Cardiac septum (tissue), 1 donor: ENCODE data around the gene CFDP1. TPM values are rescaled to one million over a fixed set of nuclear protein-coding genes. Genes with fewer than 3 reads are reported as not detected.

Experiments
- DNase-seq: peaks from one replicate; pipeline ENCODE4 v3.0.0-alpha.2; 2020; ENCODE audit warnings: low spot score
- intact Hi-C: fragments of 100-400 bp; cut with DNase I; formaldehyde crosslinking; loops from one replicate; pipeline ENCODE4 v1.14.0; 2022
- total RNA-seq: library from RNA; stranded (reverse); fragmentation: NEBNext Ultra II Directional; extraction: Animal tissue kit (Norgen Biotek cat#: 25700); gene quantifications from one replicate; pipeline ENCODE4 v1.2.1, GENCODE V29; 2021
- donor health status: DM: no; HTN: no; CAD: no.

Gene CFDP1
- total RNA-seq, 1 donor from 2014 or later, result 24.6 TPM

DNA sequence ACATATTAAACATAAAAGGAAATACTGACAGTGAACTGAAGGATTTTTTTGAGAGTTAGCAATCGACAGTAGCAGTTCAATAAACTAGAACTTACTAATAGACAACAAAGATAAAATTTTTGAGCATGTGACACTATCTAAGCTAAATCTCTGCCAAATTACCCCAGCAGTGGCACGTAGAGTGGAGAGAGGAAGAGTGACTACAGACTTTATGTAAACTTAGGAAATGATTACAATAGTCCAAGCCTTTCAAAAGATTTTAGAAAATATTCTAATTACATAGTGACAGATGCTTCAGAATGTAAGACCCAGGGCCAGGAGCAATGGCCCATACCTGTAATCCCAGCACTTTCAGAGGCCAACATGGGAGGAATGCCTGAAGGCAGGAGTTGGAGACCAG lies 52.4 kb downstream of the CFDP1 start:
- no peak for DNase-seq
- intact Hi-C loops, result loop anchor here (5.0 kb wide), 3 partner anchors 39 to 179 kb away; no protein-coding TSS in a partner anchor

DNA sequence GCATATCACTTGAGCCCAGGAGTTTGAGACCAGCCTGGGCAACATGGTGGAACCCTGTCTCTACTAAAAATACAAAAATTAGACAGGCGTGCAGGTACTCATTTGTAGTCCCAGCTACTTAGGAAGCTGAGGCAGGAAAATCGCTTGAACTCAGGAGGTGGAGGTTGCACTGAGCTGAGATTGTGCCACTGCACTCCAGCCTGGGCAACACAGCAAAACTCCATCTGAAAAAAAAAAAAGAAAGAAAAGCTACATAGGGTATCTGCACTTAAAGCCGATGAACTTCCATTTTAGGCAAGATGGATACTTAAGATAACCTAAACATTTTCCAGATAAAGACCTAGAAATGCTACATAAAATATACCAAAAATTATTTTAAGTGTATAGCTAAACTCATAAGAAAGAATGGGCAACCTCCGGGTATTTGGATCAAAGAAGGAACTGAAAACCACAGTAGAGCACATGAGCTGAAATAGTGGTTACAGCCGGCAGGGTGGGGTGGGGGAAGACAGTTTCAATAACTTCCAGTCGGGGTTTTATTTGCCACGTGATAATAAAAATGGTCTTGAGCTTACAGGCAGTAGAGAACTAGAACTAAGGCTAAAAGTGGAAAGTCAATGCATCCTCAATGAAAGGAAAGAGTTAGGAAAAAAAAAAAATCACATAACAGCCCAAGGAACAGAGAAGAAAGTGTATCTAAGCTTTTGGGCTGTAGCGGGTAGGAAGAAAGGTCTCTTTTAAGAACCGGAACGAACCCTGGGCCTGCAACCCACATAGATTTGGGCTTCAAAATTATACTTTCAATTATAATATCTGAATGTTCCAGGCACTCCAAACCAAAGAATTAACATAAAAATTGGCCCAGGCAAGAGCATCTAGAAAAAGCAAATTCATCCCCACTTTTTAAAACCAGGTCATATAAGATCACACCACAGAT lies 53.1 kb downstream of the CFDP1 start:
- no peak for DNase-seq
- intact Hi-C loops, result loop anchor here (5.0 kb wide), 3 partner anchors 38 to 178 kb away; no protein-coding TSS in a partner anchor

DNA sequence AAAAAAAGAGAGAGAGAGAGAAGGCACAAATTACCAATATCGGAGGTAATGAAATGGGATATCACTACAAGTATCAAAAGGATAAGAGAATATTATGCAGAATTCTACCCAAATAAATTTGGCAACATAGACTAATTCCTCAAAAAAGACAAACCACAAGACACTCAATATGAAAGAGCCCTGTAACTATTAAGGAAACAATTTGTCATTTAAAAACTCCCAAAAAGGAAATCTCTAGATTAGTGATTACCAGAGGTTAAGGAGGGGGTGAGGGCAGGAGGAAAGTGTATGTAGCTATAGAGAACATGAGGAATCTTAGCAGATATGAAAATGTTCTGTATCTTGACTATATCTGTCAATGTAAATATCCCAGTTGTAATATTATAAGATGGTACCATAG lies 54.0 kb downstream of the CFDP1 start:
- intact Hi-C loops, result no loop called here
- no peak for DNase-seq

GRCh38 chr16:75378616-75379015 lies 54.7 kb downstream of the CFDP1 start:
- DNase-seq, result no peak
- intact Hi-C loops, result no loop called here

DNA sequence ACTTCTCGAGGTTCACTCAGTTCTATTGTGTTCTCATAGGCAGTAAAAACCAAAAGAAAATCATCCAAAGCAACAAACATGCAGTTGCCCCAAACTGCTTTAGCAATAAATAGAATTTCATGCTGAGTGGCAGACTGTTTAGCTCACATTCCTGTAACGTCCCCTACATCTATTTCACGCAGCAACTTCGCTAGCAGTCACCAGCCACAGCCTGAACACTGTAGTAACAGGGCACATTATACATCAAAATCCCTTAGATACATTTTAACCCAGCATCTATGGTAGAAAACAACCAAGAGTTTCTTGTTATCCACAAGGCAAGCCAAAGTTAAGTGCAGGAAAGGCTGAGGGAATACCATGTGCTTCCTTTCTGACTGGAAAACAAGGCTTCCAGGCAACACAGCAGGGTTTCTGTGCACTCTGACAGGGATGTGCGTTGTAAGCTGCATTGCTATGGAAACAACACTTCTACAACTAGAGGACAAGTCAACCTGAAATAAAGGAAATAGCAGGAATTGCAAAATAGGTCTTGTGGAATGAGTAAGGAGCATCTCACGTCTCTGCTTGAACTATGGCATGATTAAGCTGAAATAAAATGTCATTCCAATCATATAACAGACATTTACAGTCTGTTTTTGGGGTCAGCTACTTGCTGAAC lies 55.4 kb downstream of the CFDP1 start:
- no peak for DNase-seq
- intact Hi-C loops, result no loop called here

GRCh38 chr16:75376475-75377161 lies 56.7 kb downstream of the CFDP1 start:
- DNase-seq, result no peak
- intact Hi-C loops, result no loop called here

DNA sequence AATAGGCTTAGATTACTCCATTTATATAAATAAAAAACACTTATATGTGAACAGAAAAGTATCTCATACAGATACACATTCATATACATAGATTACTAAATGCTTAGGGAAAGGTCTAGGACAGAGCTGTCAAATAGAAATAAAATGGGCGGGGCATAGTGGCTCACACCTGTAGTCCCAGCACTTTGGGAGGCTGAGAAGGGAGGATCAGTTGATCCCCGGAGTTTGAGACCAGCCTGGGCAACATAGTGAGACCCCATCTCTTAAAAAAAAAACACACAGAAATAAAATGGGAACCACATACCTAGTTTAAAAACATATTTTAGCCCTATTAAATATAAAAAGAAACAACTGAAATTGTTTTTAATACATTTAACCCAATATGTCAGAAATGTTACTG lies 58.9 kb downstream of the CFDP1 start:
- intact Hi-C loops, result no loop called here
- DNase-seq, result no peak

GRCh38 chr16:75372236-75372856 lies 61.0 kb downstream of the CFDP1 start:
- DNase-seq, result no peak
- intact Hi-C loops, result no loop called here

- no peak for DNase-seq
- intact Hi-C loops, result no loop called here
These were observed 62.1 kb downstream of the CFDP1 start for GRCh38 chr16:75371171-75371570.

DNA sequence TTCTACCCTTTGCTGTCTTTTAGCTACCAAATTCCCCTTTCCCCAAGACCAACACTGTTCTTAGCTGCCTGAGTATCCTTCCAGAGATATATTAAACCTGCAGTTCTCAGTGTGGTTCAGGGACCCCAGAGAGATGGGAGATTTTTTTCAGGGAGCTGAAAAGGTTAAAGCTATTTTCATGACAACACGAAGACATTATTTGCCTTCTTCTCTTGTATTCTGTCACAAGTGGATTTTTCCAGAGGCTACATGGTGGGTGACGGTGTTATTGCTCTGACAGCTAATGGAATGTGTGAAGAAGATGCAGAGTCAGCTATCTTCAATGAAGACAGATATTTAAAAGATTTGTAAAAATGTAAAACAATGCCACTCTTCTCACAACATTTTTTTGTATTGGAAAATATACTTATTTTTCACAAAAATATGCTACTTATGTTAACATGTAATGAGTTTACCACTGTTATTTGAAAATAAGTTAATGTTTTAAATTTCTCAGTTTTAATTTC lies 69.0 kb downstream of the CFDP1 start:
- DNase-seq, result no peak
- intact Hi-C loops, result no loop called here

DNA sequence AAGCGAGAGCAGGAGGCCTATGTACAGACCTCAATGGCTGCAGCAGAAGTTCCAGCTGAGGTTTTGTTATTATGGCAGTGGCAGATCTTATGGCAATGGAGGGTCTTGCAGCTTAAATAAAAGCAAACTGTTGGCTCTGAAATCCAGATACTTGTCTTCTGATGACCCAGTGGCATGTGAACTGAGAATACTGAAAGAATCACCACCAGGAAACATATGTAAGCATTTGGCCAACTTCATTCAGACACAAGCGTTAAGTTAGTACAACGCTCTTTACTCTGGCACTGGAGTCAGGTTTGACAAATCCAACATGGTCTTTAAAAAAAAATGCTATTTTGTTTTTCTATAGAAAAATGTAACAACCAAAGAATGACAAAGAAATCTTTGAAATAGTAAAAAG lies 70.5 kb downstream of the CFDP1 start:
- intact Hi-C loops, result no loop called here
- DNase-seq, result no peak

- intact Hi-C loops, result no loop called here
- DNase-seq, result no peak
These were observed 71.4 kb downstream of the CFDP1 start for GRCh38 chr16:75361936-75362335.

DNA sequence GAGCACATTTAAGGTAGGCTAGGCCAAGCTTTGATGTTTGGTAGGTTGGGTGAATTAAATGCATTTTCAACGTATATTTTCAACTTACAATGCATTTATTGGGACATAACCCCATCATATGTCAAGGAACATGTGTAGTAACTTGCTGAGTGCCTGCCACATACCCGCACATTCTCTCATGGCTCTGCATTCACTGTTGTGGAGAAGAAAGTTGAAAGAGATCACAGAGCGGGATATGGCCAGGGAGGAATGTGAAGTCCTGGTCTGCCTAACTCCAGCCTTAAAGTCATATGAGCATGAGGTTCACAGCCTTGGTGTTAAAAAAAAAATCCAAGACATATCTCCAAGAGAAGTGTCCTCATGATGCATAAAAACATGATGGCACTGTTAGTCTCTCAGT lies 79.1 kb downstream of the CFDP1 start:
- no peak for DNase-seq
- intact Hi-C loops, result no loop called here

GRCh38 chr16:75351183-75351582 lies 82.1 kb downstream of the CFDP1 start:
- DNase-seq, result no peak
- intact Hi-C loops, result no loop called here

- DNase-seq, result no peak
- intact Hi-C loops, result no loop called here
These were observed 87.6 kb downstream of the CFDP1 start for GRCh38 chr16:75345711-75346110.

DNA sequence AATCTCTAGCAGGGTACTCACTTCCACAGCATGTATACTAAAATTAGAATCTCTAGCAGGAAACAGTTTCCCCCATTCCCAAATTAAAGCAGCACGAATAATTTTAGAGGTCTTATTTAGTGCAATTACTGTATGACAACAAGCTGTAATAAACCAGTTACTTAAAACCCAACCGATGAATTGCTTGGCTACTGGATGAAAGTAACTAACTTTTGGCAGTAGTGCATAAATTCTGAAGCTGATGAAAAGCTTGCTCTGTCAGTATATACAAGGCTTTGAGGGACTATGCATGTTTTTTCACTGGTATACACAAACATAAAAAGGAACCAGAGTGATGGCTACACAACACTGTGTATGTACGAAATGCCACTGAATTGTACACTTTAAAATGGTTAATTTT lies 89.4 kb downstream of the CFDP1 start:
- intact Hi-C loops, result loop anchor here (5.0 kb wide), 1 partner anchor 38 kb away; no protein-coding TSS in a partner anchor

DNA sequence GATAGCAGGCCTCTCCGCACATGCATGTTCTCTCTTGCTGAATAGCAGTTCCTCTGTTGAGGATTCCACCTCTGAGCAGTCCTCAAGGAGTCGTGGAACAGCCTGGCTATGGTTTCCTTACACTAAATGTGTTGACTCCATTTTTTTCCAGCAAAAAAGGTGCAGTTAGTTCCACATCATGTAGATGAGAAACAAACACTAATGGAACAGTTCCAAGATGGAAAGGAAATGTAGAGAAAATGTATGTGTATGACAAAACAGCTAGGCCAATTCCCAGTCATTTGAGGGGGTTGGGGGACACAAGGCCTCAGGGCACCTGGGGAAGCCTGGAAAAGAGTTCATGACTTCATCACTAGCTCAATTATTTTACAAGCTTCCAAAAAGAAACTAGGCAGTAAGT lies 90.0 kb downstream of the CFDP1 start:
- intact Hi-C loops, result loop anchor here (5.0 kb wide), 1 partner anchor 39 kb away; no protein-coding TSS in a partner anchor
- DNase-seq, result no peak

More for the DNA sequence above, 89.4 kb downstream of the CFDP1 start:
- DNase-seq, result no peak

- intact Hi-C loops, result loop anchor here (5.0 kb wide), 1 partner anchor 40 kb away; no protein-coding TSS in a partner anchor
- DNase-seq, result no peak
These were observed 90.9 kb downstream of the CFDP1 start for GRCh38 chr16:75342308-75342811.
